Activated CD4-positive, alpha-beta T cell treated with anti-CD3 and anti-CD28 coated beads, Interleukin-2, amount 10 ng/mL, durations not matched to agents 7 days and 5 days (primary cell): Measurements from ENCODE around the gene RALGAPA2. TPM values are rescaled to one million over a fixed set of nuclear protein-coding genes. Genes with fewer than 3 reads are reported as not detected.

Experiments
- CTCF ChIA-PET: fragments of 350-600 bp; sonication (Branson Sonifier 250); formaldehyde crosslinking; loops from one replicate; lab custom pipeline; 2021; ENCODE audit warnings: antibody characterized with exemption; lab: Charles Lee
- POLR2A ChIA-PET: fragments of 350-600 bp; sonication (Branson Sonifier 250); formaldehyde crosslinking; loops from one replicate; lab custom pipeline; 2021; ENCODE audit warnings: antibody characterized with exemption; lab: Charles Lee
- DNase-seq: peaks from one replicate; pipeline ENCODE4 v3.0.0-alpha.2; 2020
- H3K27ac Mint-ChIP-seq: one replicate; pipeline ENCODE4 v1.8.0; 2021; ENCODE audit warnings: mild to moderate bottlenecking, moderate library complexity, mixed read lengths
- H3K27me3 Mint-ChIP-seq: one replicate; pipeline ENCODE4 v1.8.0; 2021; ENCODE audit warnings: mixed read lengths
- H3K36me3 Mint-ChIP-seq: one replicate; pipeline ENCODE4 v1.8.0; 2021; ENCODE audit warnings: low read depth, mixed read lengths
- H3K4me1 Mint-ChIP-seq: one replicate; pipeline ENCODE4 v1.8.0; 2021; ENCODE audit warnings: mixed read lengths
- H3K4me3 Mint-ChIP-seq: one replicate; pipeline ENCODE4 v1.8.0; 2021; ENCODE audit warnings: mild to moderate bottlenecking, moderate library complexity, mixed read lengths
- H3K9me3 Mint-ChIP-seq: one replicate; pipeline ENCODE4 v1.8.0; 2021; ENCODE audit warnings: mixed read lengths
- total RNA-seq, 2 experiments: library from RNA; stranded (reverse); gene quantifications; one replicate each; pipeline ENCODE4 v1.2.3, GENCODE V29; 2021

The RALGAPA2 gene
- total RNA-seq, 2 experiments from 2014 or later: 26.4 to 31.7 TPM

GRCh38 chr20:20630551-20630950 is 81.9 kb downstream of the RALGAPA2 start:
- H3K36me3 Mint-ChIP-seq: peaks cover 35% of the 10 kb centered on the region
- no peak overlapping the region for H3K4me3 Mint-ChIP-seq
- no peak overlapping the region for H3K27ac Mint-ChIP-seq
- no peaks in the 10 kb centered on the region for H3K4me1 Mint-ChIP-seq
- ChIA-PET POLR2A (no interaction called here), CTCF (no interaction called here)
- no peak for DNase-seq
- no peaks in the 10 kb centered on the region for H3K27me3 Mint-ChIP-seq
- no peaks in the 10 kb centered on the region for H3K9me3 Mint-ChIP-seq

GRCh38 chr20:20629556-20630188 is 82.8 kb downstream of the RALGAPA2 start:
- CTCF ChIA-PET: no interaction called here
- no peaks in the 10 kb centered on the region for H3K27me3 Mint-ChIP-seq

GRCh38 chr20:20628314-20628713 is 84.1 kb downstream of the RALGAPA2 start:
- DNase-seq: no peak
- no peaks in the 10 kb centered on the region for H3K27me3 Mint-ChIP-seq
- ChIA-PET POLR2A (no interaction called here), CTCF (no interaction called here)
- H3K27ac Mint-ChIP-seq: no peak overlapping the region
- no peaks in the 10 kb centered on the region for H3K4me1 Mint-ChIP-seq
- no peak overlapping the region for H3K4me3 Mint-ChIP-seq
- H3K9me3 Mint-ChIP-seq: no peaks in the 10 kb centered on the region
- H3K36me3 Mint-ChIP-seq: peaks cover 18% of the 10 kb centered on the region

More at GRCh38 chr20:20629556-20630188, 82.8 kb downstream of the RALGAPA2 start:
- no peak overlapping the region for H3K27ac Mint-ChIP-seq
- H3K9me3 Mint-ChIP-seq: no peaks in the 10 kb centered on the region
- POLR2A ChIA-PET: no interaction called here
- no peak for DNase-seq
- H3K36me3 Mint-ChIP-seq: peaks cover 29% of the 10 kb centered on the region
- H3K4me3 Mint-ChIP-seq: no peak overlapping the region
- H3K4me1 Mint-ChIP-seq: no peaks in the 10 kb centered on the region

GRCh38 chr20:20627471-20627870 is 85.0 kb downstream of the RALGAPA2 start:
- Mint-ChIP-seq H3K9me3 (no peaks in the 10 kb centered on the region), H3K27ac (no peak overlapping the region), H3K4me1 (no peaks in the 10 kb centered on the region), H3K36me3 (peaks cover 18% of the 10 kb centered on the region), H3K4me3 (no peak overlapping the region), H3K27me3 (no peaks in the 10 kb centered on the region)
- ChIA-PET POLR2A (no interaction called here), CTCF (no interaction called here)
- no peak for DNase-seq

- DNase-seq: no peak
- H3K27me3 Mint-ChIP-seq: no peaks in the 10 kb centered on the region
- no peak overlapping the region for H3K4me3 Mint-ChIP-seq
- ChIA-PET POLR2A (no interaction called here), CTCF (no interaction called here)
- no peaks in the 10 kb centered on the region for H3K9me3 Mint-ChIP-seq
- H3K4me1 Mint-ChIP-seq: no peaks in the 10 kb centered on the region
- H3K36me3 Mint-ChIP-seq: peaks cover 20% of the 10 kb centered on the region
- H3K27ac Mint-ChIP-seq: no peak overlapping the region
Measured at GRCh38 chr20:20624914-20625313, 87.5 kb downstream of the RALGAPA2 start.

- no peak for DNase-seq
- POLR2A ChIA-PET: no interaction called here
- no peak overlapping the region for H3K27ac Mint-ChIP-seq
- peaks cover 7% of the 10 kb centered on the region for H3K36me3 Mint-ChIP-seq
- no peaks in the 10 kb centered on the region for H3K9me3 Mint-ChIP-seq
- no peak overlapping the region for H3K4me3 Mint-ChIP-seq
- H3K4me1 Mint-ChIP-seq: no peaks in the 10 kb centered on the region
- CTCF ChIA-PET: interaction anchor here (0.6 to 0.7 kb wide), 2 partner anchors 13 to 39 kb away, joined by 3 to 4 read pairs; no protein-coding TSS in a partner anchor
- no peaks in the 10 kb centered on the region for H3K27me3 Mint-ChIP-seq
Measured at GRCh38 chr20:20621195-20621594, 91.2 kb downstream of the RALGAPA2 start.

- Mint-ChIP-seq H3K27me3 (no peaks in the 10 kb centered on the region), H3K36me3 (peaks cover 22% of the 10 kb centered on the region), H3K4me1 (no peaks in the 10 kb centered on the region), H3K9me3 (no peaks in the 10 kb centered on the region), H3K4me3 (no peak overlapping the region), H3K27ac (no peak overlapping the region)
- DNase-seq: no peak
- CTCF ChIA-PET: no interaction called here
- POLR2A ChIA-PET: no interaction called here
Measured at GRCh38 chr20:20614391-20614790, 98.1 kb downstream of the RALGAPA2 start.

GRCh38 chr20:20612251-20612650 is 100.2 kb downstream of the RALGAPA2 start:
- H3K9me3 Mint-ChIP-seq: no peaks in the 10 kb centered on the region
- H3K4me3 Mint-ChIP-seq: no peak overlapping the region
- H3K36me3 Mint-ChIP-seq: peaks cover 25% of the 10 kb centered on the region
- no peak overlapping the region for H3K27ac Mint-ChIP-seq
- no peaks in the 10 kb centered on the region for H3K27me3 Mint-ChIP-seq
- ChIA-PET CTCF (interaction anchor here (1.2 kb wide), 1 partner anchor 18 kb away, joined by 3 read pairs; no protein-coding TSS in a partner anchor), POLR2A (no interaction called here)
- DNase-seq: no peak
- H3K4me1 Mint-ChIP-seq: no peaks in the 10 kb centered on the region

GRCh38 chr20:20611167-20611566 is 101.3 kb downstream of the RALGAPA2 start:
- H3K27ac Mint-ChIP-seq: no peak overlapping the region
- CTCF ChIA-PET: interaction anchor here (1.2 kb wide), 1 partner anchor 17 kb away, joined by 3 read pairs; no protein-coding TSS in a partner anchor
- H3K9me3 Mint-ChIP-seq: no peaks in the 10 kb centered on the region
- H3K4me3 Mint-ChIP-seq: no peak overlapping the region
- POLR2A ChIA-PET: no interaction called here
- no peaks in the 10 kb centered on the region for H3K4me1 Mint-ChIP-seq
- no peaks in the 10 kb centered on the region for H3K27me3 Mint-ChIP-seq
- no peak for DNase-seq
- H3K36me3 Mint-ChIP-seq: peaks cover 24% of the 10 kb centered on the region

- Mint-ChIP-seq H3K27me3 (no peaks in the 10 kb centered on the region), H3K4me1 (no peaks in the 10 kb centered on the region), H3K9me3 (no peaks in the 10 kb centered on the region), H3K36me3 (peaks cover 23% of the 10 kb centered on the region), H3K4me3 (no peak overlapping the region), H3K27ac (no peak overlapping the region)
- ChIA-PET POLR2A (no interaction called here), CTCF (no interaction called here)
- DNase-seq: no peak
Measured at GRCh38 chr20:20609522-20609921, 102.9 kb downstream of the RALGAPA2 start.

GRCh38 chr20:20608641-20609040 is 103.8 kb downstream of the RALGAPA2 start:
- H3K36me3 Mint-ChIP-seq: peaks cover 25% of the 10 kb centered on the region
- CTCF ChIA-PET: no interaction called here
- POLR2A ChIA-PET: no interaction called here
- no peak overlapping the region for H3K27ac Mint-ChIP-seq
- no peaks in the 10 kb centered on the region for H3K9me3 Mint-ChIP-seq
- peaks cover 3% of the 10 kb centered on the region for H3K4me1 Mint-ChIP-seq
- H3K4me3 Mint-ChIP-seq: no peak overlapping the region
- H3K27me3 Mint-ChIP-seq: no peaks in the 10 kb centered on the region
- no peak for DNase-seq

GRCh38 chr20:20608041-20608440 is 104.4 kb downstream of the RALGAPA2 start:
- DNase-seq: no peak
- H3K36me3 Mint-ChIP-seq: peaks cover 22% of the 10 kb centered on the region
- H3K4me3 Mint-ChIP-seq: no peak overlapping the region
- H3K4me1 Mint-ChIP-seq: peaks cover 6% of the 10 kb centered on the region
- ChIA-PET POLR2A (no interaction called here), CTCF (no interaction called here)
- H3K27me3 Mint-ChIP-seq: no peaks in the 10 kb centered on the region
- H3K9me3 Mint-ChIP-seq: no peaks in the 10 kb centered on the region
- no peak overlapping the region for H3K27ac Mint-ChIP-seq

GRCh38 chr20:20606881-20607280 is 105.6 kb downstream of the RALGAPA2 start:
- CTCF ChIA-PET: no interaction called here
- Mint-ChIP-seq H3K9me3 (no peaks in the 10 kb centered on the region), H3K4me1 (peaks cover 7% of the 10 kb centered on the region), H3K27me3 (no peaks in the 10 kb centered on the region), H3K4me3 (no peak overlapping the region), H3K27ac (no peak overlapping the region), H3K36me3 (peaks cover 22% of the 10 kb centered on the region)
- POLR2A ChIA-PET: no interaction called here
- DNase-seq: no peak

GRCh38 chr20:20606050-20606449 is 106.4 kb downstream of the RALGAPA2 start:
- ChIA-PET CTCF (no interaction called here), POLR2A (no interaction called here)
- DNase-seq: no peak
- Mint-ChIP-seq H3K4me3 (no peak overlapping the region), H3K27ac (no peak overlapping the region), H3K27me3 (no peaks in the 10 kb centered on the region), H3K4me1 (peaks cover 7% of the 10 kb centered on the region), H3K9me3 (no peaks in the 10 kb centered on the region), H3K36me3 (peaks cover 24% of the 10 kb centered on the region)
